HG02678 (cell line): ENCODE measurements around the gene NLGN4Y.
"Not testable (repeated sequence)": the region's sequence is repeated elsewhere in the genome, so short reads cannot be mapped to it uniquely, and the experiment has no call there.

Experiments used
- ATAC-seq: cut with Tn5 transposase; IDR thresholded peaks from one replicate; pipeline ENCODE4 v1.9.1; 2021; ENCODE audit warnings: mild to moderate bottlenecking, moderate library complexity; ENCODE audit not compliant: unreplicated experiment

Gene NLGN4Y

GRCh38 chrY:14834103-14835060 lies 310.1 kb downstream of the NLGN4Y start:
- ATAC-seq: no peak

- ATAC-seq: no peak
Observed at GRCh38 chrY:14837466-14837865, 313.1 kb downstream of the NLGN4Y start.

GRCh38 chrY:14850734-14851133 lies 326.4 kb downstream of the NLGN4Y start:
- no peak for ATAC-seq

GRCh38 chrY:14860448-14860847 lies 336.1 kb downstream of the NLGN4Y start:
- no peak for ATAC-seq

GRCh38 chrY:14861033-14861432 lies 336.7 kb downstream of the NLGN4Y start:
- not testable (repeated sequence) for ATAC-seq

- no peak for ATAC-seq
Observed at GRCh38 chrY:14871971-14872370, 347.6 kb downstream of the NLGN4Y start.
